Thymus (tissue), 11 donors: Measurements from ENCODE around the gene GPR137. TPM values are rescaled to one million over a fixed set of nuclear protein-coding genes. Genes with fewer than 3 reads are reported as not detected.
A peak's percentile ranks its signal among the peaks of the same experiment; 100 is the strongest.

Experiments
- DNase-seq, 9 donors: peaks; one replicate each; pipeline ENCODE4 v3.0.0-alpha.2; 2013; ENCODE audit warnings: low spot score in 9 of 9, low read depth in 6 of 9, missing footprints in 1 of 9
- H3K27ac ChIP-seq, 2 donors: one replicate each; pipeline ENCODE4 v1.5.1; 2013; ENCODE audit warnings: control low read depth in 1 of 2, low read depth in 1 of 2, low read length in 1 of 2, mild to moderate bottlenecking in 1 of 2, moderate library complexity in 1 of 2
- H3K27me3 ChIP-seq, 2 donors: one replicate each; pipeline ENCODE4 v1.5.1; 2013; ENCODE audit warnings: low read length in 1 of 2; ENCODE audit not compliant: control insufficient read depth in 2 of 2, insufficient read depth in 1 of 2
- H3K36me3 ChIP-seq, 2 donors: one replicate each; pipeline ENCODE4 v1.5.1; 2013; ENCODE audit warnings: low read length in 1 of 2, mild to moderate bottlenecking in 1 of 2, moderate library complexity in 1 of 2; ENCODE audit not compliant: control insufficient read depth in 2 of 2, insufficient read depth in 2 of 2
- H3K4me1 ChIP-seq, 2 donors: one replicate each; pipeline ENCODE4 v1.5.1; 2013; ENCODE audit warnings: low read length in 2 of 2; ENCODE audit not compliant: control insufficient read depth in 2 of 2, insufficient read depth in 2 of 2
- H3K4me3 ChIP-seq, 2 donors: one replicate each; pipeline ENCODE4 v1.5.1; 2013; ENCODE audit warnings: low read length in 2 of 2, control low read depth in 1 of 2, mild to moderate bottlenecking in 1 of 2
- H3K9me3 ChIP-seq, 2 donors: one replicate each; pipeline ENCODE4 v1.5.1; 2013; ENCODE audit warnings: low read length in 1 of 2, mild to moderate bottlenecking in 1 of 2; ENCODE audit not compliant: control insufficient read depth in 2 of 2, insufficient read depth in 1 of 2
- WGBS: extraction: QIAGEN DNeasy Blood & Tissue Kit; methylation state at CpG from one replicate; pipeline ENCODE4 v1.1.7; 2013; 5-methylcytosine and 5-hydroxymethylcytosine counted together
- polyA plus RNA-seq: library from polyadenylated mRNA; stranded (reverse); fragments of 200-250 nt; gene quantifications from one replicate; pipeline ENCODE4 v1.2.3, GENCODE V29; 2013
- total RNA-seq: library from RNA; stranded (reverse); fragments of 120-200 nt; gene quantifications from one replicate; pipeline ENCODE4 v1.2.4, GENCODE V29; 2013
- donor health status: healthy.

GPR137 gene
- total and polyA plus RNA-seq, 2 donors, result 7.3 to 18.5 TPM

- H3K36me3 ChIP-seq, result peaks cover 0 to 19% of the 10 kb centered on the region in 2 donors
- H3K4me3 ChIP-seq, result peak overlapping the region; percentile 61 to 74
- WGBS, result 75% methylated on average over 31 of the region's 31 CpGs
- peaks cover 31 to 79% of the 10 kb centered on the region in 2 donors for H3K4me1 ChIP-seq
- no peak for DNase-seq
- peaks cover 4 to 34% of the 10 kb centered on the region in 2 donors for H3K27me3 ChIP-seq
- H3K9me3 ChIP-seq, result peaks cover 0 to 12% of the 10 kb centered on the region in 2 donors
- H3K27ac ChIP-seq, result no peak overlapping the region
Observed at GRCh38 chr11:64247729-64248531, 37.7 kb upstream of the GPR137 start.

GRCh38 chr11:64248578-64248977 lies 37.1 kb upstream of the GPR137 start:
- Histone ChIP-seq H3K27ac (no peak overlapping the region), H3K27me3 (peaks cover 4 to 34% of the 10 kb centered on the region in 2 donors), H3K4me3 (no peak overlapping the region), H3K9me3 (peaks cover 0 to 12% of the 10 kb centered on the region in 2 donors), H3K4me1 (peaks cover 31 to 74% of the 10 kb centered on the region in 2 donors), H3K36me3 (peaks cover 0 to 14% of the 10 kb centered on the region in 2 donors)
- 93% methylated on average over 7 of the region's 7 CpGs for WGBS
- DNase-seq, result no peak

GRCh38 chr11:64249038-64249437 lies 36.6 kb upstream of the GPR137 start:
- H3K4me3 ChIP-seq, result no peak overlapping the region
- peaks cover 0 to 12% of the 10 kb centered on the region in 2 donors for H3K9me3 ChIP-seq
- H3K4me1 ChIP-seq, result peaks cover 31 to 69% of the 10 kb centered on the region in 2 donors
- DNase-seq, result no peak
- 100% methylated on average over 4 of the region's 4 CpGs for WGBS
- peaks cover 4 to 34% of the 10 kb centered on the region in 2 donors for H3K27me3 ChIP-seq
- H3K27ac ChIP-seq, result no peak overlapping the region
- peaks cover 0 to 10% of the 10 kb centered on the region in 2 donors for H3K36me3 ChIP-seq

- peaks cover 0 to 12% of the 10 kb centered on the region in 2 donors for H3K9me3 ChIP-seq
- no peak overlapping the region for H3K27ac ChIP-seq
- H3K27me3 ChIP-seq, result peaks cover 4 to 34% of the 10 kb centered on the region in 2 donors
- no peak overlapping the region for H3K4me3 ChIP-seq
- peaks cover 4 to 7% of the 10 kb centered on the region in 2 donors for H3K36me3 ChIP-seq
- peaks cover 29 to 62% of the 10 kb centered on the region in 2 donors for H3K4me1 ChIP-seq
- no peak for DNase-seq
- 96% methylated on average over 8 of the region's 8 CpGs for whole genome bisulfite sequencing
Observed at GRCh38 chr11:64249563-64250414, 35.9 kb upstream of the GPR137 start.

DNA sequence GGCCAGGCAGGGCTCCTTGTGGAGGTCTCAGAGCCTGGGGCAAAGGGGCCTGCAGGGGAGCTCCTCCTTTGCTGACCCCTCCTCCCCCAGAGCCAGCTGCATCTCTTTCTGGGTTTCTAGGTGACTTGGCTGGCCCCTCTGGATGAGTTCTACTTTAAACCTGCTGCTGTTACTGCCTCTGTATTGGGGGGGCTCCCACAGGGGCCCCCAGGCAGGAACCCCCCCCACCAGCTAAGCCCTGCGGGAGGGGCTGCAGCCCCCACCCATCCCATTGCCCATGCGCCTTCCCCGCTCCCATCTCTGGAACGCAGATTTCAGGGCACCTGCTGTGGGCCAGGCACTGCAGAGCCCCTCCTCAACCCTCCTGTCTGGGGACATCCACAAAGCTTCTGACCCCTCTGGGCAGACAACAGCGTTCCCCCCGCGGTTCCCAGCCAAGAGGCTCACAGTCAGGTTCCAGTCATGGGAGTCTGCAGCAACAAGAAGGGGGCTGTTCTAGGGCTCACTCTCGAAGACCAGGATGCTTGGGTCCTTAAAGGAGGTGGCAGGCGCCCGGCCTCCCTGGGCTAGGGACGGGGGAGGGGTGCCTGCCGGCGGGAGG lies 35.1 kb upstream of the GPR137 start:
- Histone ChIP-seq H3K4me3 (peak overlapping the region; percentile 45 to 77), H3K36me3 (peaks cover 9 to 11% of the 10 kb centered on the region in 2 donors), H3K27me3 (peaks cover 4 to 34% of the 10 kb centered on the region in 2 donors), H3K9me3 (peaks cover 0 to 8% of the 10 kb centered on the region in 2 donors), H3K4me1 (peaks cover 23 to 54% of the 10 kb centered on the region in 2 donors), H3K27ac (no peak overlapping the region)
- no peak for DNase-seq
- WGBS, result 27% methylated on average over 13 of the region's 13 CpGs

DNA sequence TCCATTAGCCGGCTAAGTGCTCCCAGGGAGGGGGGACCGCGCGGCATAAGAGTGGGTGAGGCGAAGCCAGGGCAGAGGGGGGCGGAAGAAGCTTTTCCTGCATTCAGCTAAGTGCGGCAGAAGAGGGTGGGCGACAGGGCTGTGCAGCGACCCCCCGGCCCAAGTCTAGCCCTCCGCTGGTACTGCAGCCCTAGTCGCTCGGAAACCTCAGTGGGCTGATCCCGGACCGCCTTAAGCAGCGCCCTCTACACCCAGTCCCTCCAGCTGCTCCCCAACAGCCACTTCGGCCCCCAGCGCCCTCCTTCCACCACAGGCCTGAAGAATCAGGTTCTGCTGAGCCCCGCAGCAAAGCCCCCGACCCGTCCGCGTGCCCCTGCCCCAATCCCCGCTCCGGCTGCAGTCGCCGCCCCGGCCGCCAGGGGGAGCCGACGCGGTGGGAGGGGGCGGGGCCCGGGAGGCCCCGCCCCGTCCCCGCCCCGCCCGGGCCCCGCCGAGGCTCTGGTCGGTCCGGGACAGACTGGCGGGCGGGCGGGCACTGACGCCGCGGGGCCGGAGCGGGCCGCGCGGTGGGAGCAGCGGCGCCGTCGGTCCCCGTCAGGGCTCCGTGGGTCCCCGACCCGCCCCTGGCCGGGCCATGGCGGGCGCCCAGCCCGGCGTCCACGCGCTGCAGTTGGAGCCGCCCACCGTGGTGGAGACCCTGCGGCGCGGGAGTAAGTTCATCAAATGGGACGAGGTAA lies 34.5 kb upstream of the GPR137 start, which contains the start of gene PLCB3:
Gene PLCB3, plus strand, starts transcription at position 515 of the 737 bp plus-strand sequence. Its CDS starts 120 bp downstream, at position 635.
- Histone ChIP-seq H3K27ac (no peak within 1 kb of the TSS), H3K4me1 (peaks cover 18 to 49% of the 10 kb centered on the region in 2 donors), H3K4me3 (peak within 1 kb of the TSS; percentile 52 to 77), H3K36me3 (peaks cover 12 to 18% of the 10 kb centered on the region in 2 donors), H3K27me3 (peaks cover 4 to 34% of the 10 kb centered on the region in 2 donors), H3K9me3 (peaks cover 0 to 8% of the 10 kb centered on the region in 2 donors)
- peak in 2 of 9 donors; percentile 54 to 58 for DNase-seq
- WGBS, result under 1% methylated on average over 75 of the region's 75 CpGs

DNA sequence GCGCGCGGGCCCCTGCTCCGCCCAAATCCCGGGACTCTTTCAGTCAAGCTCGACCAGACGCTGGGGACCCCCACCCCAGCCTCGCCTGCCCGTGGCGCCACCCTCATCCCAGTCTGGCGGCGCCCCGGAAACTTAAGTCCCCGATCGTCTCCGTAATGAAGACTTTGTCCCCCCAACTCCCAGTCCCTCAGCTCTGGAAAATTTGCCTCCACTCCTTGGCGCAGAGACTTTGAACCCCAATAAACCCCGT lies 34.0 kb upstream of the GPR137 start:
- Histone ChIP-seq H3K36me3 (peaks cover 16 to 23% of the 10 kb centered on the region in 2 donors), H3K27me3 (peaks cover 4 to 34% of the 10 kb centered on the region in 2 donors), H3K27ac (no peak overlapping the region), H3K4me1 (peaks cover 18 to 49% of the 10 kb centered on the region in 2 donors), H3K4me3 (peak overlapping the region; percentile 52 to 77), H3K9me3 (peaks cover 0 to 8% of the 10 kb centered on the region in 2 donors)
- WGBS, result under 1% methylated on average over 18 of the region's 18 CpGs
- DNase-seq, result no peak
